Natural killer cell (primary cell): ENCODE data around the gene PRPF39. TPM values are rescaled to one million over a fixed set of nuclear protein-coding genes. Genes with fewer than 3 reads are reported as not detected.

Experiments
- ATAC-seq, 3 donors: fragments of 150-1000 bp in 2 of 3; fragments of 200-7000 bp in 1 of 3; cut with Tn5 transposase; 1 replicate in 1 of 3; 2 replicates in 2 of 3; pipeline ENCODE4 v1.10.0; 2021; ENCODE audit warnings: mild to moderate bottlenecking in 2 of 3, moderate library complexity in 2 of 3
- DNase-seq, 2 donors: peaks; one replicate each; pipeline versions ENCODE4 v3.0.0 to v3.0.0-alpha.2; 2013 to 2021; ENCODE audit warnings: mixed read lengths in 1 of 2
- H3K27ac ChIP-seq: one replicate; pipeline ENCODE4 v1.5.1; 2013; ENCODE audit warnings: mild to moderate bottlenecking, low read length
- H3K27me3 ChIP-seq: one replicate; pipeline ENCODE4 v1.6.1; 2013; ENCODE audit warnings: low read length; ENCODE audit not compliant: control insufficient read depth, insufficient read depth
- H3K36me3 ChIP-seq: one replicate; pipeline ENCODE4 v1.6.1; 2013; ENCODE audit warnings: low read length; ENCODE audit not compliant: control insufficient read depth, insufficient read depth
- H3K4me1 ChIP-seq: one replicate; pipeline ENCODE4 v1.6.1; 2013; ENCODE audit warnings: low read length; ENCODE audit not compliant: control insufficient read depth, insufficient read depth
- H3K4me3 ChIP-seq: one replicate; pipeline ENCODE4 v1.5.1; 2013; ENCODE audit warnings: low read length
- H3K9me3 ChIP-seq: one replicate; pipeline ENCODE4 v1.6.1; 2013; ENCODE audit warnings: low read length; ENCODE audit not compliant: control insufficient read depth, insufficient read depth
- H3K27ac Mint-ChIP-seq, 2 donors: one replicate each; pipeline ENCODE4 v1.8.0; 2022; ENCODE audit warnings: mild to moderate bottlenecking in 2 of 2, mixed read lengths in 2 of 2, moderate library complexity in 1 of 2
- H3K27me3 Mint-ChIP-seq, 2 donors: one replicate each; pipeline ENCODE4 v1.8.0; 2022; ENCODE audit warnings: low read depth in 2 of 2, mixed read lengths in 2 of 2
- H3K36me3 Mint-ChIP-seq: one replicate; pipeline ENCODE4 v1.8.0; 2022; ENCODE audit warnings: mixed read lengths
- H3K4me1 Mint-ChIP-seq, 2 donors: one replicate each; pipeline ENCODE4 v1.8.0; 2022; ENCODE audit warnings: mixed read lengths in 2 of 2
- H3K4me3 Mint-ChIP-seq: one replicate; pipeline ENCODE4 v1.8.0; 2022; ENCODE audit warnings: mild to moderate bottlenecking, moderate library complexity, mixed read lengths
- H3K9me3 Mint-ChIP-seq, 2 donors: one replicate each; pipeline ENCODE4 v1.8.0; 2022; ENCODE audit warnings: mixed read lengths in 2 of 2
- CTCF ChIP-seq: fragments of 200-600 bp; IDR thresholded peaks from one replicate; pipeline ENCODE4 v1.8.0; 2022; ENCODE audit warnings: antibody characterized with exemption
- WGBS: methylation state at CpG from one replicate; pipeline ENCODE4 v1.1.7; 2013; ENCODE audit warnings: missing lambda C conversion rate; ENCODE audit not compliant: insufficient coverage; 5-methylcytosine and 5-hydroxymethylcytosine counted together
- intact Hi-C: fragments of 100-400 bp; cut with micrococcal nuclease; formaldehyde crosslinking; loops from one replicate; pipeline ENCODE4 v1.14.2; 2022
- total RNA-seq, 4 donors: library from RNA; stranded (reverse); fragments of 120-200 nt in 1 of 4; gene quantifications; one replicate each; pipeline versions ENCODE4 v1.2.3 to v1.2.4, GENCODE V29; 2013 to 2022

PRPF39 gene
- total RNA-seq, 3 donors from 2014 or later (not counting 1 experiment from before 2014, with no cell fraction given) = 49.2 to 61.2 (median 52.5) TPM

- Histone ChIP-seq H3K4me1 (peaks cover 12% of the 10 kb centered on the region), H3K36me3 (no peaks in the 10 kb centered on the region), H3K9me3 (no peaks in the 10 kb centered on the region), H3K27ac (no peak overlapping the region), H3K4me3 (no peak overlapping the region), H3K27me3 (no peaks in the 10 kb centered on the region)
- no peak for DNase-seq
- no peak for TF ChIP-seq CTCF
- H3K4me1 Mint-ChIP-seq = peaks cover 33 to 40% of the 10 kb centered on the region in 2 donors
- no peaks in the 10 kb centered on the region for H3K27me3 Mint-ChIP-seq
- ATAC-seq = no peak
- 96% methylated on average over 2 of the region's 2 CpGs for WGBS
- peak overlapping the region; percentile 57 for H3K4me3 Mint-ChIP-seq
- intact Hi-C loops = no loop called here
- H3K36me3 Mint-ChIP-seq = no peaks in the 10 kb centered on the region
- H3K27ac Mint-ChIP-seq = peak overlapping the region in 1 of 2 donors; percentile 37
- H3K9me3 Mint-ChIP-seq = no peaks in the 10 kb centered on the region
Measured at GRCh38 chr14:45082420-45082819, 1.5 kb upstream of the PRPF39 start.

- H3K27ac Mint-ChIP-seq = peak overlapping the region; percentile 89 to 96
- H3K4me1 Mint-ChIP-seq = peaks cover 41 to 47% of the 10 kb centered on the region in 2 donors
Measured at GRCh38 chr14:45083617-45083975, 320 bp upstream of the PRPF39 start.

GRCh38 chr14:45084946-45085346 lies 1.0 kb downstream of the PRPF39 start:
- DNase-seq = peak in 1 of 2 donors; percentile 29
- Histone ChIP-seq H3K36me3 (no peaks in the 10 kb centered on the region), H3K4me1 (peaks cover 12% of the 10 kb centered on the region), H3K4me3 (peak overlapping the region; percentile 82), H3K27me3 (no peaks in the 10 kb centered on the region), H3K9me3 (no peaks in the 10 kb centered on the region), H3K27ac (peak overlapping the region; percentile 69)
- H3K36me3 Mint-ChIP-seq = no peaks in the 10 kb centered on the region
- no peaks in the 10 kb centered on the region for H3K9me3 Mint-ChIP-seq
- intact Hi-C loops = loop anchor here (1.0 to 2.0 kb wide), 3 partner anchors 49 to 188 kb away; partner anchors contain the start of genes FKBP3 and MIS18BP1
- H3K4me1 Mint-ChIP-seq = peaks cover 50 to 51% of the 10 kb centered on the region in 2 donors
- 5% methylated on average over 3 of the region's 4 CpGs for WGBS
- no peaks in the 10 kb centered on the region for H3K27me3 Mint-ChIP-seq
- peak overlapping the region; percentile 95 for H3K4me3 Mint-ChIP-seq
- no peak for ATAC-seq
- TF ChIP-seq CTCF = no peak
- peak overlapping the region; percentile 89 to 96 for H3K27ac Mint-ChIP-seq

More at GRCh38 chr14:45083617-45083975, 320 bp upstream of the PRPF39 start:
- WGBS = 0% methylated on average over 9 of the region's 10 CpGs
- no peak for TF ChIP-seq CTCF
- H3K9me3 ChIP-seq = no peaks in the 10 kb centered on the region
- H3K9me3 Mint-ChIP-seq = no peaks in the 10 kb centered on the region
- ATAC-seq = no peak
- H3K36me3 ChIP-seq = no peaks in the 10 kb centered on the region
- intact Hi-C loops = no loop called here
- no peaks in the 10 kb centered on the region for H3K36me3 Mint-ChIP-seq
- H3K4me1 ChIP-seq = peaks cover 12% of the 10 kb centered on the region
- no peak for DNase-seq
- peak overlapping the region; percentile 71 for H3K4me3 Mint-ChIP-seq
- H3K4me3 ChIP-seq = peak overlapping the region; percentile 82
- H3K27me3 Mint-ChIP-seq = no peaks in the 10 kb centered on the region
- H3K27ac ChIP-seq = peak overlapping the region; percentile 61
- H3K27me3 ChIP-seq = no peaks in the 10 kb centered on the region

GRCh38 chr14:45089813-45090212 lies 5.9 kb downstream of the PRPF39 start:
- ATAC-seq = peak in 2 of 3 donors; percentile 33 to 81
- Histone ChIP-seq H3K4me1 (peaks cover 3% of the 10 kb centered on the region), H3K27me3 (no peaks in the 10 kb centered on the region), H3K36me3 (no peaks in the 10 kb centered on the region), H3K27ac (no peak overlapping the region), H3K4me3 (no peak overlapping the region), H3K9me3 (no peaks in the 10 kb centered on the region)
- TF ChIP-seq CTCF = no peak
- Mint-ChIP-seq H3K36me3 (no peaks in the 10 kb centered on the region), H3K27me3 (no peaks in the 10 kb centered on the region), H3K4me1 (peaks cover 45 to 46% of the 10 kb centered on the region in 2 donors), H3K4me3 (no peak overlapping the region), H3K27ac (peak overlapping the region; percentile 42 to 61), H3K9me3 (no peaks in the 10 kb centered on the region)
- DNase-seq = no peak
- WGBS = no CpG with 5 or more reads among the region's 1 CpG
- intact Hi-C loops = no loop called here
